BJ (cell line): ENCODE measurements around the gene SERPINA6. TPM values are rescaled to one million over a fixed set of nuclear protein-coding genes. Genes with fewer than 3 reads are reported as not detected.

ENCODE experiments used
- CTCF ChIA-PET: fragments of 350-600 bp; formaldehyde crosslinking; extraction: SDS; loops from one replicate; lab custom pipeline; 2021; ENCODE audit warnings: antibody characterized with exemption, inconsistent platforms; lab: Yijun Ruan, JAX
- POLR2A ChIA-PET: fragments of 300-600 bp; sonication (Branson Sonifier 250); formaldehyde crosslinking; extraction: SDS; loops from one replicate; lab custom pipeline; 2021; ENCODE audit warnings: antibody characterized with exemption; lab: Charles Lee
- DNase-seq: peaks from one replicate; pipeline ENCODE4 v3.0.0-alpha.2; 2011; ENCODE audit warnings: low read depth
- H3K27me3 ChIP-seq: 2 replicates; pipeline ENCODE4 v1.6.0; 2011; ENCODE audit warnings: low read length; ENCODE audit not compliant: control insufficient read depth, insufficient read depth
- H3K36me3 ChIP-seq: 2 replicates; pipeline ENCODE4 v1.5.1; 2011; ENCODE audit warnings: low read length; ENCODE audit not compliant: control insufficient read depth, insufficient read depth
- H3K4me3 ChIP-seq: 2 replicates; pipeline ENCODE4 v1.5.1; 2011; ENCODE audit warnings: low read depth, mild to moderate bottlenecking, control low read depth, low read length
- CTCF ChIP-seq: IDR thresholded peaks from 2 replicates; pipeline ENCODE4 v1.5.1; 2011; ENCODE audit warnings: low read depth, mild to moderate bottlenecking, control low read depth, inconsistent platforms, low read length, moderate library complexity; ENCODE audit not compliant: insufficient read depth
- polyA plus RNA-seq: library from polyadenylated mRNA; depleted of rRNA; stranded (reverse); fragments of >200 nt; gene quantifications from 2 replicates; pipeline ENCODE4 v1.2.3, GENCODE V29; 2011

The SERPINA6 gene
- polyA plus RNA-seq, 1 experiment = not detected

DNA sequence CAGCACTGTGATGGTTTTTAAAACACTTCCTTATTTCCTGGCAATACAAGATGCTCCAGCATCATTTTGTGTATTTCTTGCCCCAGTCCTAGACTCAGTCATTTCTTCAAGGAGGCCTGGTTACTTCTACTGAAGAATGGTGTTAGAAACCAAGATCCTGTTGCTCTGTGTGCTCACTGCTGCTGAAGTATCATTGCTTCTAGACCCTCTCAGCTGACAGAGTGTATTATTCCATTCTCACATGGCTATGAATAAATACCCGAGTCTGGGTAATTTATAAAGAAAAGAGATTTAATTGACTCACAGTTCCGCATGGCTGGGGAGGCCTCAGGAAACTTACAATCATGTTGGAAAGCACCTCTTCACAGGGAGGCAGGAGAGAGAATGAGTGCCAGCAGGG, 14.9 kb upstream of the SERPINA6 start:
- H3K36me3 ChIP-seq = no peaks in the 10 kb centered on the region
- no peak for TF ChIP-seq CTCF
- no peak overlapping the region for H3K4me3 ChIP-seq
- CTCF ChIA-PET = no interaction called here
- POLR2A ChIA-PET = no interaction called here
- H3K27me3 ChIP-seq = no peaks in the 10 kb centered on the region
- DNase-seq = no peak

DNA sequence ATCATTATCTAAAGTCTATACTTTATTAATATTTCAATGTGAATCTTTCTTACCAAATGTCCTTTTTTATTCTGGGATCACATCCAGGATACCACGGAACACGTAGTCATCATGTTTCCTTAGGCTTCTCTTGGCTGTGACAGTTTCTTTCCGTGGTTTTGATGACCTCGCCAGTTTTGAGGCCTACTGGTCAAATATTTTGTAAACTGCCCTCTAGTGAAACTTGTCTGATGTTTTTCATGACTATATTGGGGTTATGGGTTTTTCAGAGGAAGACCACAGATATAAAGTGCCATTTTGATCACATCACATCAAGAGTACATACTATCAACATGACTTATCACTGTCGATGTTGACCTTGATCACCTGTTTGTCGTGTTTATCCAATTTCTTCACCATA, 14.1 kb upstream of the SERPINA6 start:
- DNase-seq = no peak
- H3K36me3 ChIP-seq = no peaks in the 10 kb centered on the region
- no peak overlapping the region for H3K4me3 ChIP-seq
- H3K27me3 ChIP-seq = no peaks in the 10 kb centered on the region
- POLR2A ChIA-PET = no interaction called here
- no peak for TF ChIP-seq CTCF
- CTCF ChIA-PET = no interaction called here

DNA sequence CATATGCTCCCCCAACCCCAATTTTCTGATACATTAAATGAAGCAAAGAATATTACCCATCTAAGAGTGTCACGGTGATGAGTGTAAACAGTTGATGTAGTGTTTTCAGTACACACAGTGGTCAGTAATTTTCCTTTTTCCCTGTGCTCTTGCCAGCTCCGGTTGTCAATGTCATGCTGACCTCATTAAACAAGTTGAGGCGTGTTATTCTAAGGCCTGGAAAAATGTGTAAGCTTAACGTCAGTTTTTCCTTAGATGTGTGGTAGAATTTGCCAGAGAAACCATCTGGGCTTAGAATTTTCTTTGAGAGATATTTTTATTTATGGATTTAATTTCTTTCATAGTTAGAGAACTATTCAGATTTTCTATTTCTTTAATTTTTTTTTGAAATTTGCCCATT, 11.7 kb upstream of the SERPINA6 start:
- Histone ChIP-seq H3K27me3 (no peaks in the 10 kb centered on the region), H3K4me3 (no peak overlapping the region), H3K36me3 (no peaks in the 10 kb centered on the region)
- CTCF ChIA-PET = interaction anchor here (0.5 to 1.2 kb wide), 3 partner anchors 10 to 158 kb away, joined by 3 to 5 read pairs (median 3); no protein-coding TSS in a partner anchor
- POLR2A ChIA-PET = no interaction called here
- TF ChIP-seq CTCF = no peak
- no peak for DNase-seq

- no peaks in the 10 kb centered on the region for H3K27me3 ChIP-seq
- POLR2A ChIA-PET = no interaction called here
- no peak overlapping the region for H3K4me3 ChIP-seq
- CTCF ChIA-PET = interaction anchor here (1.0 kb wide), 1 partner anchor 9 kb away, joined by 3 read pairs; the partner anchor contains the start of gene SERPINA6
- H3K36me3 ChIP-seq = no peaks in the 10 kb centered on the region
- no peak for TF ChIP-seq CTCF
- no peak for DNase-seq
Measured at GRCh38 chr14:94332587-94332986, 9.5 kb upstream of the SERPINA6 start.

DNA sequence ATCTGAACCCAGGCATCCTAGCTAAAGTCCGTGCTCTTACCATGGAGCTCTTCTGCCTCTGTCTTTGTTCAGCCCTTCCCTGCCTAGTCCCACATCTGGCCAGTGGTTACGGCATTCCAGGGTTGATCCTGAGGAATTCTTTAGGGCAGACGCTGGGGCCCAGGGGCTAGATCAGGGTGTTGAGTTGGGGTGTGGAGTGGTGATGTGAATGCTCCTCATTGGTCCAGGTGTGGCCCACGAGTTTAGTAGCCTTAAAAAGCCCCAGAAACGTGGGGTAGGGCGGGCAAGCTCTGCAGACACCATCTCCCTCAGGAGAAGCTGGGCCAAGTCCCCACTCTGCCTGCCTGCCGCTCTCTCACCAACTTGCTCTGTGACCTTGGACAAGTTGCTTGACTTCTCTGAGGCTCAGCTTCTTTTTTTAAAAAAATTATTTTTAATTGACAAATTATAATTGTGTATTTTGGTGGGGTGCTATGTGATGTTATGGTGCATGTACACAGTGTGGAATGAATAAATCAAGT, 9.0 kb upstream of the SERPINA6 start:
- ChIA-PET POLR2A (no interaction called here), CTCF (interaction anchor here (0.7 to 1.0 kb wide), 2 partner anchors 9 kb away, joined by 3 read pairs; partner anchors contain the start of gene SERPINA6)
- no peaks in the 10 kb centered on the region for H3K27me3 ChIP-seq
- TF ChIP-seq CTCF = no peak
- H3K36me3 ChIP-seq = no peaks in the 10 kb centered on the region
- H3K4me3 ChIP-seq = no peak overlapping the region
- DNase-seq = no peak
